Astrocyte (in vitro differentiated cells and primary cell): ENCODE results near the gene SGSM2. TPM values are rescaled to one million over a fixed set of nuclear protein-coding genes. Genes with fewer than 3 reads are reported as not detected.

Experiments
- DNase-seq: peaks from one replicate; pipeline ENCODE4 v3.0.0-alpha.2; 2010; ENCODE audit warnings: low read depth
- FAIRE-seq: peaks from 2 replicates; lab custom pipeline; 2011; peaks lifted over from hg19 to GRCh38; lab: Jason Lieb, UNC
- H2AFZ ChIP-seq: 2 replicates; pipeline ENCODE4 v1.6.0; 2012; ENCODE audit warnings: low read depth, low read length, inconsistent platforms
- H3K27ac ChIP-seq: 2 replicates; pipeline ENCODE4 v1.5.1; 2011; ENCODE audit warnings: low read depth, low read length, inconsistent platforms
- H3K27me3 ChIP-seq: 2 replicates; pipeline ENCODE4 v1.6.0; 2011; ENCODE audit warnings: low read length, inconsistent platforms; ENCODE audit not compliant: insufficient read depth
- H3K36me3 ChIP-seq: 2 replicates; pipeline ENCODE4 v1.5.1; 2011; ENCODE audit warnings: low read length, inconsistent platforms; ENCODE audit not compliant: insufficient read depth
- H3K4me1 ChIP-seq: 2 replicates; pipeline ENCODE4 v1.5.1; 2011; ENCODE audit warnings: low read length, inconsistent platforms; ENCODE audit not compliant: insufficient read depth
- H3K4me2 ChIP-seq: 2 replicates; pipeline ENCODE4 v1.6.0; 2012; ENCODE audit warnings: low read length, inconsistent platforms
- H3K4me3 ChIP-seq: 2 replicates; pipeline ENCODE4 v1.5.1; 2011; ENCODE audit warnings: low read depth, mild to moderate bottlenecking, low read length, inconsistent platforms; ENCODE audit not compliant: insufficient read depth
- H3K79me2 ChIP-seq: 2 replicates; pipeline ENCODE4 v1.6.0; 2012; ENCODE audit warnings: mild to moderate bottlenecking, low read length, inconsistent platforms; ENCODE audit not compliant: insufficient read depth
- H3K9ac ChIP-seq: 2 replicates; pipeline ENCODE4 v1.6.0; 2012; ENCODE audit warnings: mild to moderate bottlenecking, low read length, inconsistent platforms
- H3K9me3 ChIP-seq: 2 replicates; pipeline ENCODE4 v1.5.1; 2012; ENCODE audit warnings: low read depth, mild to moderate bottlenecking, low read length, inconsistent platforms; ENCODE audit not compliant: insufficient read depth
- H4K20me1 ChIP-seq: 2 replicates; pipeline ENCODE4 v1.6.0; 2012; ENCODE audit warnings: low read length, inconsistent platforms; ENCODE audit not compliant: insufficient read depth
- H3K27ac Mint-ChIP-seq: one replicate; pipeline ENCODE4 v1.8.0; 2021; ENCODE audit warnings: mild to moderate bottlenecking, mixed read lengths; ENCODE audit not compliant: unreplicated experiment
- H3K27me3 Mint-ChIP-seq: one replicate; pipeline ENCODE4 v1.8.0; 2021; ENCODE audit warnings: low read depth, mixed read lengths; ENCODE audit not compliant: unreplicated experiment
- H3K36me3 Mint-ChIP-seq: one replicate; pipeline ENCODE4 v1.8.0; 2021; ENCODE audit warnings: low read depth, mixed read lengths; ENCODE audit not compliant: unreplicated experiment
- H3K4me1 Mint-ChIP-seq: one replicate; pipeline ENCODE4 v1.8.0; 2021; ENCODE audit warnings: low read depth, mixed read lengths; ENCODE audit not compliant: unreplicated experiment
- H3K4me3 Mint-ChIP-seq: one replicate; pipeline ENCODE4 v1.8.0; 2021; ENCODE audit warnings: mild to moderate bottlenecking, moderate library complexity, mixed read lengths; ENCODE audit not compliant: unreplicated experiment
- H3K9me3 Mint-ChIP-seq: one replicate; pipeline ENCODE4 v1.8.0; 2021; ENCODE audit warnings: mild to moderate bottlenecking, mixed read lengths; ENCODE audit not compliant: unreplicated experiment
- CTCF ChIP-seq: IDR thresholded peaks from 2 replicates; pipeline ENCODE4 v1.5.1; 2011; ENCODE audit warnings: low read depth, mild to moderate bottlenecking, inconsistent platforms, low read length, moderate library complexity; ENCODE audit not compliant: insufficient read depth
- EZH2 ChIP-seq: IDR thresholded peaks from 2 replicates; pipeline ENCODE4 v1.6.1; 2012; ENCODE audit warnings: mild to moderate bottlenecking, low read length, inconsistent platforms; ENCODE audit not compliant: insufficient read depth
- total RNA-seq: library from RNA; stranded (reverse); gene quantifications from 2 replicates; pipeline ENCODE4 v1.2.1, GENCODE V29; 2021

The SGSM2 gene
- total RNA-seq, 1 donor from 2014 or later, result 62.1 TPM

GRCh38 chr17:2372681-2373080 lies 35.4 kb downstream of the SGSM2 start:
- H3K36me3 ChIP-seq, result peaks cover 5% of the 10 kb centered on the region
- no peak for FAIRE-seq

GRCh38 chr17:2373179-2373578 lies 35.9 kb downstream of the SGSM2 start:
- TF ChIP-seq CTCF (no peak), EZH2 (no peak)
- no peak for FAIRE-seq
- H3K4me3 Mint-ChIP-seq, result no peak overlapping the region
- Histone ChIP-seq H3K27me3 (no peaks in the 10 kb centered on the region), H2AFZ (no peak overlapping the region), H3K4me2 (no peak overlapping the region), H3K4me1 (no peaks in the 10 kb centered on the region), H3K27ac (no peak overlapping the region), H3K36me3 (peaks cover 5% of the 10 kb centered on the region), H3K9ac (no peak overlapping the region), H3K79me2 (no peaks in the 10 kb centered on the region), H3K4me3 (no peak overlapping the region), H4K20me1 (peaks cover 7% of the 10 kb centered on the region), H3K9me3 (no peaks in the 10 kb centered on the region)
- no peak for DNase-seq
- peaks cover 2% of the 10 kb centered on the region for H3K4me1 Mint-ChIP-seq
- no peaks in the 10 kb centered on the region for H3K27me3 Mint-ChIP-seq
- no peak overlapping the region for H3K27ac Mint-ChIP-seq
- peaks cover 12% of the 10 kb centered on the region for H3K36me3 Mint-ChIP-seq
- H3K9me3 Mint-ChIP-seq, result no peaks in the 10 kb centered on the region

More at GRCh38 chr17:2372681-2373080, 35.4 kb downstream of the SGSM2 start:
- Mint-ChIP-seq H3K36me3 (peaks cover 11% of the 10 kb centered on the region), H3K27me3 (no peaks in the 10 kb centered on the region), H3K27ac (no peak overlapping the region), H3K4me1 (peaks cover 2% of the 10 kb centered on the region), H3K9me3 (no peaks in the 10 kb centered on the region), H3K4me3 (no peak overlapping the region)
- Histone ChIP-seq H3K4me1 (no peaks in the 10 kb centered on the region), H3K9me3 (no peaks in the 10 kb centered on the region), H3K27me3 (no peaks in the 10 kb centered on the region), H3K4me2 (no peak overlapping the region), H3K9ac (no peak overlapping the region), H4K20me1 (peaks cover 12% of the 10 kb centered on the region), H3K4me3 (no peak overlapping the region), H3K79me2 (no peaks in the 10 kb centered on the region), H2AFZ (no peak overlapping the region), H3K27ac (no peak overlapping the region)
- no peak for DNase-seq
- TF ChIP-seq EZH2, result no peak
- no peak for TF ChIP-seq CTCF

GRCh38 chr17:2374549-2375285 lies 37.4 kb downstream of the SGSM2 start:
- H3K27ac Mint-ChIP-seq, result no peak overlapping the region

More at GRCh38 chr17:2374549-2375285, 37.4 kb downstream of the SGSM2 start:
- no peak for TF ChIP-seq CTCF
- TF ChIP-seq EZH2, result no peak
- Mint-ChIP-seq H3K27me3 (no peaks in the 10 kb centered on the region), H3K36me3 (peaks cover 15% of the 10 kb centered on the region), H3K4me1 (peaks cover 2% of the 10 kb centered on the region), H3K4me3 (no peak overlapping the region), H3K9me3 (no peaks in the 10 kb centered on the region)
- no peaks in the 10 kb centered on the region for H3K79me2 ChIP-seq
- peaks cover 5% of the 10 kb centered on the region for H3K36me3 ChIP-seq
- no peak overlapping the region for H3K4me3 ChIP-seq
- no peak overlapping the region for H2AFZ ChIP-seq
- H3K27ac ChIP-seq, result no peak overlapping the region
- H3K4me2 ChIP-seq, result no peak overlapping the region
- H4K20me1 ChIP-seq, result no peaks in the 10 kb centered on the region
- H3K27me3 ChIP-seq, result no peaks in the 10 kb centered on the region
- DNase-seq (no peak), FAIRE-seq (no peak)
- H3K9me3 ChIP-seq, result no peaks in the 10 kb centered on the region
- no peak overlapping the region for H3K9ac ChIP-seq
- H3K4me1 ChIP-seq, result no peaks in the 10 kb centered on the region
